ENCODE data around the gene PRDM10.

DNA sequence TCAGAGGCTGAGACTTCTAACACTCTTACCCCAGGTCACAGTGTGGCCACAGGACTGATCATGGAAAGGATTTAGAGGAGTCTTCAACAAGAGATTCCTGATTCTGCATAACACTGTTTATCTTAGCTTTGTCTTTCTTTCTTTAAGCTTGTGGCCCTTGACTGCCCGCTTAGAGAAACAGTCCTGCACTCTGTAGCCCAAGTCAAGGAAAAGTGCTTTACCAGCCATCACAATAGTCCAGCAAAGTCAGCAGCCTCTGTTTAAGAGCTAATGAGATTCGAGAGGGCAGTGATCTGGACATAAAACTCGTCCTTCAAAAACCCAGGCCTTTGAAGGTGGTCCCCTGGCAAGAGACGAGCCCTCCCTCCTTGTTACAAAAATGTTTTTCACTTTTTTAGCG is 30.0 kb downstream of the PRDM10 start:
- TF ChIP-seq POLR2A (IDR thresholded peaks at IDR 0.05) (no peak), POLR2AphosphoS5 (IDR thresholded peaks at IDR 0.05) (no peak)
